ENCODE measurements around the gene RNF181.
"Not testable (repeated sequence)": the region's sequence is repeated elsewhere in the genome, so short reads cannot be mapped to it uniquely, and the experiment has no call there.

Gene RNF181

DNA sequence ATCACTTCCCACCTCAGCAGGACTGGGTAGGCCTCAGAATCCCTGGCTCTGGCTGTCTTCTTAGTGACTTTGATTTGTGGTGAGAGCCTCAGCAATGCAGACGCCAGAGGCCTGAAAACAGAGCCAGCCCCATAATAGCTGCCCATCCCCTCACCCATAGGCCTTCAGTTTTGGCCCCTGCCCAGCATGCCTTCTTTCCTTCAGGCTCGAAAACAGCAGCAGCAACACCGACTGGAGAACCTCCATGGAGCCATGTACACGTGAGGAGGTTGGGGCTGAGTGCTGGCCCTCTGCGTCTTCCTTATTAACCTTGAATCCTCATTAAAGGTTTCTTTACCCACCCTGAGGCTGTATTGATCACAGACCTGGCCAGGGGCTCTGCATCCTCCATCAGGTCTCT lies 1.7 kb downstream of the RNF181 start:
- no peak for DNase-seq

DNA sequence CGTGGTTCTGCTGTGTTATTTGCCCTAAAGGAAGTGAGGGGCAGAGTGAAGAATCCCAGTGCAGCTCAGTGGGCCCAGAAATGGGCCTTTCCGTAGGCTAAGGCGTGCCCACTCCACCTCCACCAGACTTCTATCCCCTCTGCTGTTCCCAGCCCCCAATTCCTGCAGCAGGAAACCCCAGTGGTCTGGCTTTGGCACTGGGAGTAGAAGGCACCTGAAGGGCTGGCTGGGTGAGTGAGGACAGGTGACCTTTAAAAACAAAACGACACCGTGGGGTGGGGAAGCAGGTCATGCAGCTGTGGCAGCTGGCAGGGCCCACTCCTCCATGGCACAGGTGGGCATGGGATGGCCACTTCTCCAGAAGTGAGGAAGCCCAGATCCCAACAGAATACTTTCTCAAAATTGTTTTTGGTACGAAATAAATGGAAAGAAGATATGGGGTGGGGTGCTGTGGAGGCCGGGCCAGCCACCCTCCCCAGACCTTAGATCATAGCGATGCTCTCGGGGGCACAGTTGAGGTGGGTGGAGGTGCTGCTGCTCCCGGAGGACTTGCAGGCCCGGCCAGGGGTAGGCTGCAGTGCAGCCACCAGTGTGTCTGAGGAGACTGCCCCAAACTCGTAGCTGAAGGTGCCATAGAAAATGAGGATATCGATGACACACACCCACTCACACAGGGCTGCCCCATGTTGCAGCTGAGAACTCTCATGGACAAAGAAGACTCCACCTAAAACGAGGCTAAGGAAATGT lies 3.2 kb downstream of the RNF181 start:
- DNase-seq, result no peak

DNA sequence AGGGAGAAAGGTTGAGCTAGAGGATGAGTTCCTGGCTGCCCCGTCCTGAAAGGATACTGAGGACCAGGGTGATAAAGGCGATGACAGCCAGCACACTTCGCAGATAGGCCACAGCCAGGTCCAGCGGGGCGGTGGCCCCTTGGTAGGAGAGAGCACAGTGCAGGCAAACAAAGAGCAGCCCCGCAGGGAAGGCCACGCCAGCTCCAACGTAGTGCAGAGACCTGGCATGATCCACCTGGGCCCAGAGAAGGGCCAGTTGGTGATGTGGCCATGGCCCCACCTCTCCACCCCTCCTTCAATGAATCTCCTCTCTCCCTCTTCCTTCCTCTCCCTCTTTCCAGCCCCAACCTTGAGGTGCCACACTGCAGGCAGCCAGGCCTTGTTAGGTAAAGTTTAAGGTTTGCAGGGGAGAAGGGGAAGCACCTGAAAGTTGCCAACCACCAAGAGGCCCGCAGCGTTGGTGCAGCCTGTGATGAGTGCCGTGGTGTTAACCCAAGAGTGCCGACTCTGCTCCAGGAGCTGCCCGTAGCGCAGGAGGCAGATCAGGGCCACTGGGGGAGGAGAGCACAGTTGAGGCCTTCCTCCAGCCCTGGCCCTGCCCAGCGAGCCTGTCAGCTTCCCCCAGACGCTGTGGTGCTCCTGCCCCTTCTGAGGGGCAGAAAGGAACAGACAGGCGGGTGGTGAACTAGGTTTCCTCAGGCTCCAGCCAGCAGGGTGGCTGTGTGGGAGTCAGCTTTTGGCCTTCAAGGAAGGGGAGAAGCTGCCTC lies 4.1 kb downstream of the RNF181 start:
- DNase-seq, result no peak

DNA sequence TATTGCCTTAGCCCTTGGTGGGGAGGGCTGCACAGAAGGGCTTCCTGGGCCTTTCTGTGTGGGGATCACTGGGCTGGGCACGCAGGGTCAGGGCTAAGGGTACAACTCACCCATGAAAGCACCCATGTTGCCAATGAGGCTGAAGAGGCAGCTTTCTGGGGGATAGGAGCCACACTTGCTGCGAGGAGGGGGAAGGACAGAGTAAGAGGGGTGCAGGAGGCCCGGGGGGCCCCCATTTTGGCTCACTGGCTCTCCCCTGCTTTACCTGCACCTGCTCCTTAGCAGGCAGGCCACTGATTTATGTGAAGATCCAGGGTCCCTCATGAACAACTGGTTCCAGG lies 4.7 kb downstream of the RNF181 start:
- no peak for DNase-seq

DNA sequence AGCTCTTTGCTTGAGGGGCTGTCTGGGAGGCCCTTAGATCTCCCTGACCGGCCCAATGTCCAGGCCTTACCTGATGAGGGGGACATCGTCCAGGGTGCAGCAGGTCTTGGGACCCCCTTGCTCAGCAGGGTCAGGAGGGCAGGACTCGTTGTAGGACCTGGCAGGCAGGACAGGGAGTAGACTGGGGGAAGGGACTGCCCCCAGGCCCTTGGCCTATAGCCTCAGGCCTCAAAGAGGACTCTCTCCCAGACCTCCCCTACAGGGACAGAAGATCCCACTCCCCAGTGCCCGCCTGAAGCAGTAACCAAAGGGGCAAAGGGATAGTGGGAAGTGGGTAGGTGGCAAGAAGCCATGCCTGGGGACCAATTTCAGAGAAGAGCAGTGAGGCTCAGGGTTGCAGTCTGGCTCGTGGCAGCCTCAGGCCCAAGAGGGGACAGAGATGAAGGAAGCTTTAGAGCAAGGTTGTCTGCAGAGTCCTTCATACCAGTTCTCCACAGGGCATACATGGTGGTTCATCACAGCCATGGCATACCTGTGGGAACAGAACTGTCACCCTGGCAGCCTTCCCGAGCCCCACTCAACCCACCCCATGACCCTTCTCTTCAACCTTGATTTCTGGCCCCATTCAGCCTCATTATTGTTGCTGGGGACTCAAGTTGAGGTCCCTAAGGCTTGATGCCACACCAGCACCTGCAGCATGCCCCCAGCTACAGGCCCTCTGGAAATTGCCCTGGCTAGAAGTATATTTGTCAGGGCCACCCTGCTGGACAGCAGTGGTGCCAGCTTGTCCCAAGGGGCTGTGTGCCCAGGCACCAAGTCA lies 5.6 kb downstream of the RNF181 start:
- DNase-seq, result no peak

DNA sequence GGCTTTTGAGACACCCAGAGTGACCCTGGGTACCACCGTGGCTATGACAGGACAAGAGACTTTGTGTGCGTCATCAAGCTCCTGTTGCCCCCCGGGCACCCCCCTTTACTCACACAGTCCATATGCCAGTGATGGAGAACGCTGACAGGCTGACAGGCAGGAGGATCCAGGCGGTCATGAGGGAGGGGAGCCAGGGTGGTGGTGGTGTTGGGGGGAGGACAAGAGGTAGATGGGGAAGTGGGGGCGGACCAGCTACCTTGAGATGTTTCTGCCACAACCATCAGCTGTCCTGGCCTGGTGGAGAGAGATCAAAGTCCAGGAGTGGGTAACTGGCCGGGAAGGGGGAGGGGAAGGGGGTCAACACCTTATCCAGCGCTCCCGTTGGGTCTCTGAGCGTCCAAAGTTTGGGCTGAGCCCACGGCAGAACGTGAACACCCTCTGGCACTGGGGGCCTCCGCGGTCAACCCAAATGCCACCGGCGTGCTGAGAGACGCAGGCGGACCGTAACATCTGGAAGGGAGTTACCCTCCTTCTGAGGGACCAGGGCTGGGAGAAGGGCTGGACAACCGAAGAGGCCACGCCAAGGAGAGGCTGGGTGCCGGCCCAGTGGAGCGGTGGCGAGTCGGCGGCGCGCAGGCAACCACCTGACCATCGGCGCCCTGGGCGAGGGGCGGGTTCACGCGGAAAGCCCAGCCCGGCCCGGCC lies 6.4 kb downstream of the RNF181 start:
- DNase-seq, result no peak

DNA sequence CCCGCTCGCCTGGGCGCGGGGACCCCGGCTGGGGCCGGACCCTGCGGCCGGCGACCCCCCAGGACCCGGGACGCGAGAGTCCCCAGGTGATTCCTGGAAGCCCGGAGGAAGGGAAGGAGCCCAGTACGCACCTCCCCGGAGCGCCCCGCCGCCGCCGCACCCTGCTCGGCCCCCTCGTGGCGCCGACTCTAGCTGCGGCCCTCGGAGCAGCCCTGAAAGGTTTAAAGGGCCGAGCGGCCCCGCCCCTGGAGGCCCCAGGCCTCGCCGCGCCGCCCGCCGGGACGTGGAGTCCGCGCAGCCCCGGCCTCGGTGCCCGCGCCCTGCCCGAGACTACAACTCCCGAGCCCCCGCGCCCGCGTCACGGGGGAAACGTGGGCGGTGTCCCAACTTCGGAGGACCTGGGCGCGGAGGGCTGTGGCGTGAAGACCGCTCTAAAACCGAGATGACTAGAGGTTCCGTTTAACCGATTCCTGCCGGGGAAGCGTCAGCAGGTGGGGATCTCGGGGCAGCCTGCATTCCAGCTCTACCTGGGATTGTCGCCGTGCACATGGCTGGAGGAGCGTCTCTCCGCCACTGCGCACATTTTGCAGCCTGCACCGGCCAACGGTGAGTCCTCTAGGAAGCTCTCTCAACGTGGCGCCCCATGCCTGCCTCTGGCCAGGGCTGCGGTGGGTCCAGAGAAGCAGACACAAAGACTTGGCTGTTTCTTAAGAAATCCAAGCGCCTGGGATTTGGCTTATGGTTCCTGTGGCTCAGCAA lies 7.1 kb downstream of the RNF181 start, which contains the start of gene TMEM150A:
Gene TMEM150A, minus strand, starts transcription at position 223 of the 759 bp plus-strand sequence. CDS start 750 bp downstream, outside the sequence.
- DNase-seq, result peak; percentile 62

DNA sequence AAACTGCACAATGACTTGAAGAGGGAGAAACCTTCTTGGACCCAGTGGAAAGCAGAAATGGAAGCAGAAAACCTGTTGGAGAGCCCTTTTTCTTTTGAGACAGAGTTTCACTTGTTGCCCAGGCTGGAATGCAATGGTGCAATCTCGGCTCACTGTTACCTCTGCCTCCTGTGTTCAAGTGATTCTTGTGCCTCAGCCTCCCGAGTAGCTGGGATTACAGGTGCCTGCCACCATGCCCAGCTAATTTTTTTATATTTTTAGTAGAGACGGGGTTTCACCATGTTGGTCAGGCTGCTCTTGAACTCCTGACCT lies 8.5 kb downstream of the RNF181 start:
- DNase-seq, result not testable (repeated sequence)

DNA sequence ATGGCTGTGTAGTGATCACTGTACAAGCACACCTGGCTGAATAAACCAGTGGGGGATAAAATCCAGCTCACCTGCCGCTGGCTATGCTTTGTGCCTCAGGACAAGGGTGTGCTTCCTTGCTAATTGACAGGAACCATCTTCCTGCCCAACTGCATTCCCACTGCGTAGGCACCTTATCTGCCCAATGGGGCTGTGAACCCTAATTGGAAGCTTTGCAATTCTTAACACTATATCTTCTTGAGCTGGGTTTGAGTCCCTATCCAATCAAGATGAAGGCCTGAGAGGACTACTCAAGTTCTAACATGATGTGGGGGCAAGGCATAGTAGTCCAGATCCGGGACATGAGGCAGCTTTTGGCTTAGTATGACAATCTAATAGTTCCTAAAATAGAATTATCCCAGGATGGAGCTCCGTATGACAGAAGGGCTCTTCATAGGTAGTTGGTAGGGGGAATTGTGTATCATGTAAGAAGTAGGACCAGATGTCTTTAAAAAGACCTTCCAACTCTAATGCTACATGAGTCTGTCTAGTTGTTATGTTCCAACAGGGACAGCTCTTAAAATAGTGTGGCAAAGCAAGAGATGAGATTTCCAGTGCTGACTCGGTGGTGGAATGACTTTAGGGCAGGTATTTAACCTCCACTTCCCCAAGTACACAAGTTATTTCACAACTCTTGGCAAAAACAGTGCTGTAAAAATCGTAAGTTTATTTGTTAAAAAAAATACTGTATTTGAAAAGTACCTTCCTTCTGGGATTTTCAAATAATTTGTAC lies 9.2 kb downstream of the RNF181 start:
- no peak for DNase-seq

DNA sequence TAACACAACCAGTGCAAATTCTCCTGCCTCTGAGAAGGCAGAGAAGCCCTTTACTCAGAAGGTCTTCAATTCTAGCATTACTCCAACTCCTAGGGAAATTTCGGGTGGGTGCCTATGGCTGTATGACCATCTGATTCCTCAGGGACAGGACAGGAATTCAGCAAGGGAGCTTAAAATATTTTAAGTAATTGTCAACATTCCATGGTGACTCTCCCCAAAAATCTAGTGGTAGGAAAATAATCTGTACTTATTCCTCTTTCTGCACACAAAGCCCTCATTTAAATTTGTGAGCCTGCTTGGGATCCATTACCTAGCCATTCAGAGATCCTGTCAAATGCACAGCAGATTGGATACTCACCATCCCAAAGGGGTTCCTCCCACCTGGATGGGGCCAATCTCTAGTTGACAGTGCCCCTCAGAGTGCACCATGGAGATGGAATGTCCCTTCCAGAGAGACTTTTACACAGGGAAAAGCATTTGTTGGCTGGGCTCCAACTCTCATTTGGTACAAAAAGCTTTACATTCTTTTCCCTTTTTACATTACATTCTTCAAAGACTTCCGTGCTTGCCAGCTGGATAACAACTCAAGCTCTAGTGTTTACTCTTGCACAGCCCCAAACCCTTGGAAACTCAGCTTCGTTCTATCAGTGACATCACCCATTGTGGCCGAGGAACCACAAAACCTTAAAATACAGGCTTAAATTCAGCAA lies 10.0 kb downstream of the RNF181 start:
- DNase-seq, result no peak

DNA sequence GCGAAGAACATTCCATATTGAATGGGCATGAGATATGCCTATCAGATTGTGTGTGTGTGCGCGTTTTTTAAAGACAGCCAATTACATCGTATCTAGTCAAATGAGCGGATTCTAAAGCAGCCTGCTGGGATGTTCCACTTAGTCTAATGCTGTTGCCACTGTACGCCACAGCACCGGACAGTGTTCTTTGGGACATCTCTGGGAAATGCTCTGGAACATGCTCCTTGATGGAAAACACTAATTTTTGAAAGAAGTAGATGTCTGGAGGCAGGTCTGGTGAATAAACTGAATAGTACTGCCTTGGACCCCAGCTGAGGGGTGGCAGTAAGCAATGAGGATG lies 10.5 kb downstream of the RNF181 start:
- no peak for DNase-seq

DNA sequence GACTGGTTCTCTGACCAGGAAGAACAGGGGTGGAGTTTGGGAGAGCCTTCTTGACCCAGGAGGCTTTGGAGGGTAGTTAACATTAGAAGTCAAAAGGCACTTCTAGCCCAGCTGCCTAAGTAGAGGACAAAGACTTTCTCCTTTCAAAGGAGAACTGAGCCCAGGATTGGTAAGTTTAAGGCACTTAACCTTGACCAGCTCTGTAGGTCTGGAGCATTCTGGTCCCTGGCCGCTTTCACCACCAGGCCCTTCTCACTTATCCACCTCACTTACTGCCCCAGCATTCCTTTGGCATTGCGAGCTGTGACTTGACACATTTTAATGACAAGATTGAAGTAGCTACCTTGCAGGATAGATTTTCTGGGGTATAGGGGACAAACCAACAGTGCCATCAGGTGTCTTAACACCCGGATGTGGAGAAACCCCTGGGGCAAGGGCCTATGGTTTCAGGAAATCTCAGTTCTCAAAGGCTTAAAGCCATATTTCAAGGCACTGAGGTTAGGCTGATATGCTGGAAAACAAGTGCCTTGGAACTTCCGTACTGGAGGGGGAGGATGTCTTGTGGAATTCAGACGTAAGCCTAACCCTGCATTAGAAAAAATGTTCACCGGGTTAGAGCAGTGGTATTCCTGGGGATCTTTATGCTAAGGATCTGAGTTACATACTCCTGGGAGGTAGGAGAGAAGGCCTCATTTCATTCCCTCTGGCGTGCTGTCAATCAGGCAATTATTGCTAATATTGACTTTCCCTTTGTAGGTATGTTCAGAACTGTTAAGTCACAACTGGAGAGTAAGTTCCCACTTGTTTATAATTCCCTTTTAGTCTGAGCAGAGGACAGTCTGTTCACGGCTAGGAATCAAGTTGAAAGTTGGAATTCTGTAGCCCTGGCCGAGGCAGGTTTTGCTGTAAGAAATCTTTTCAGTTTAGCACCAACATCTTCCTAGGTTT lies 12.0 kb downstream of the RNF181 start:
- DNase-seq, result no peak

DNA sequence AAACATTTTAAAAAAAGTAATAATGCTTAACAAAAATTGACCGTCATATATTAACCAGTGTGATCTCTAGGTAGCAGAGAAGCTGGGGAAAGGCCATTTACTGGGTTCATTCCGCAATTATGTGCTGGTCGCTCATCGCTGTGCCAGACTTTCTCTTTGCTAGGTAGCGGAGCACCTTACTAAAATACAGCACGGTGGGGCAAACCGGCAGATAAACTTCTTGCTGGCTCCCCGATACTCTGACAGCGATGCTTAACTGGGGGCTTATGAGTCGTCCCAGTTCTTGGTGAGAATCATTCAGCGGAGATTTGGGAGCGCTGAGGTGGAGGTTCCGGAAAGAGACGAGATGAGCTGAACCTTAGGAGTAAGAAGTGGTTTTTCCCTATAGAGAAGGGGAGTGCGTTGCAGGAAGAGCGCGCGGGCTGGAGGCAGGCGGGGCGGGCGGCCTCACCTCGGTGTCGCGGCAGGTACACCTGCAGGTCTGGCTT lies 15.7 kb downstream of the RNF181 start:
- DNase-seq, result no peak

DNA sequence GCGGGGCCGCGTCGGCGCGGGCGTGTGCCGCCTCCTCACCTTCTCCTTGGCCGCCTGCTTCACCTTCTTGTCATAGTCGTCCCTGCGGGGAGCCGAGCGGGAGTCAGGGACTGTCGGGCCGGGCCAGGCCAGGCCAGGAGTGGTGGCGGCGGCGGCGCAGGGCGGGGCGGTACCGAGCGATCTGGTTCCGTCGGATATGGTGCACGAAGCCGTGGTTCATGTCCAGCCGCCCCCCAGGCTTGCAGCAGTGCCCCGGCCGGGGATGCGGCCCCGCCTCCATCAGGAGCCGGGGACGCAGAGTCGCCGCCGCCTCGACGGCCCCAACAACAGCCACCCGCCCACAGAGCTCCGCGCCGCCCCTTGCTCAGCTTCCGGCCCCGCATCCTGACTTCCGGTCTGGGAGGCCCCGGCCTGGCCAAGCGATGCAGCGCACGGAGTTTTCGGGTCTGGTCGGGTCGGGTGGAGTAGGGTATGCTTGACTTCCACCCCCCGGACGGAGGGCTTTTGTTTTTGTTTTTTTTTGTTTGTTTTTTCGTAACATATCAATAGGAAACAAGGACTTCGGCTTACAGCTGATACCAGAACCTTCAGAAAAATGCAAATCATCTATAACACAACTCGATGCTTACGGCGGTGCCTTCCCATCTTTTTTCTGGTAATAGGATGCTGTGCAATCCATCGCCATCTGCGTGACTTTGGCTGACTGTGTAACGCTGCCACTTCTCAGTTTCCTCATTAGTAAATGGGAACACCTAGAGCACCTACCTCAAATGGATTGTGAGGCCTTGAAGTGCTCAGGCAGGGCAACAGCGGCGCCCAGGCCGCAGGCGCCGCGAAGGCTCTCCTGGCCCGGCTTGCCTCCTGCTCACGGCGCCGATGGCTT lies 16.4 kb downstream of the RNF181 start, which contains the start of gene C2orf68:
Gene C2orf68, minus strand, starts transcription at position 362 of the 883 bp plus-strand sequence. Its CDS starts 82 bp downstream, at position 280.
- DNase-seq, result peak; percentile 69

DNA sequence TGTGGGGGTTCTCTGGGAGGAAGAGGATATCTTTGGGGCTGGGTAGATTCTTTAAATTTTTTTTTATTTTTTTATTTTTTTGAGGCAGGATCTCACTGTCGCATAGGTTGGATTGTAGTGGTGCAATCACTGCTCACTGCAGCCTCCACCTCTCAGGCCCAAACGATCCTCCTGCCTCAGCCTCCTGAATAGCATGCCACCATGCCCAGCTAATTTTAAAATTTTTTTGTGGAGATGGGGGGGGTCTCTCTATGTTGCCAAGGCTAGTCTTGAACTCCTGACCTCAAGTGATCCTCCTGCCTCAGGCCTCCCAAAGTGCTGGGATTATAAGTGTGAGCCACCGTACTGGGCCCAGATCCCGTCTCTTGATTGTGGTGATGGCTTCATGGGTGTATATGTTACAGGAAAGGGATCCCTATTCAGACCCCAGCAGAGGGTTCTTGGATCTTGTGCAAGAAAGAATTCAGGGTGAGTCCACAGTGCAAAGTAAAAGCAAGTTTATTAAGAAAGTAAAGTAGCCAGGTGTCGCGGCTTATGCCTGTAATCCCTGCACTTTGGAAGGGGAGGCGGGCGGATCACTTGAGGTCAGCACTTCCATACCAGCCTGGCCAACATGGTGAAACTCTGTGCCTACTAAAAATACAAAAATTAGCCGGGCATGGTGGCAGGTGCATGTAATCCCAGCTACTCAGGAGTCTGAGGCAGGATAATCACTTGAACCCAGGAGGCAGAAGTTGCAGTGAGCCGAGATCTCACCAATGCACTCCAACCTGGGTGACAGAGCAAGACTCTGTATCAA lies 18.4 kb downstream of the RNF181 start:
- no peak for DNase-seq

DNA sequence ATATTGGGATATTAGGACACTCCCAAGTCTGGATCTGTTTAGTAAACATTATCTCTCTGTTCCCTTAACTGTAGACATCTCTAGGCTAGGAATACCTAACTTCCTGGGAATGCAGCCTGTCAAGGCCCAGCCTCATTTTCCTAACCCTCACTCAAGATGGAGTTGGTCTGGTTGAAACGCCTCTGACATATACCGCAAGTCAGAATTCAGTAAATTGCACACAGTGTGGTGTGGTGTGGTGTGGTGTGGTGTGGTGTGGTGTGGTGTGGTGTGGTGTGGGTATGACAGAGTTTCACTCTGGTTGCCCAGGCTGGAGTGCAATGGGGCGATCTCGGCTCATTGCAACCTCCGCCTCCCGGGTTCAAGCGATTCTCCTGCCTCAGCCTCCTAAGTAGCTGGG lies 19.2 kb downstream of the RNF181 start:
- DNase-seq, result not testable (repeated sequence)

DNA sequence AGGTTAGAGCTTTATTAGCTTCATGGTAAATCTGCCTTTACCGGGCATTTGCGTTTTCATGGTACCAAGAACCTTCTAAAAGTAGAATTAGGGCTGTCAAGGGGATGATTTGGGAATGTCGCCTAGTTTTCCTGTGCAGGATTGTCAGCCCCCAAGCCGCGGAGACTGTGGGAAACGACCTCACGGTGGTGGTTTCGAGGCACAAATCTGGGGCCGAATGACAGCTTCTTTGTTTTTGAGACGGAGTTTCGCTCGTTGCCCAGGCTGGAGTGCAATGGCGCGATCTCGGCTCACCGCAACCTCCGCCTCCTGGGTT lies 19.8 kb downstream of the RNF181 start:
- no peak for DNase-seq

DNA sequence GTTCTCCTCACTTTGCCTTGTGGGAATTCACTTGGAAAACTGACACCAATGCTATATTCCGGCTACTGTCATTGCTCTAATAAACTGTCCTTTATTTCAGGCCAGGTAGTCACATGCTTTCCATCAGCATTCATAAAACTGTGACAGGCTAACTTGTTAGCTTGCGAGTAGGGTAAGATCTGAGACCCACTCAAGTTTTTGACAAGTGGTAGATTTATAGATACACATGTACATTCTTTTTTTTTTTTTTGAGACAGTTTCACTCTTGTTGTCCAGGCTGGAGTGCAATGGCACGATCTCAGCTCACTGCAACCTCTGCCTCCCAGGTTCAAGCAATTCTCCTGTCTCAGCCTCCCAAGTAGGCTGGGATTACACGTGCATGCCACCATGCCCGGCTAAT lies 22.2 kb downstream of the RNF181 start:
- not testable (repeated sequence) for DNase-seq

Measured in NCI-H446 treated with DMSO at 0.1 percent for 48 hours (cell line).